Aorta (tissue), 5 donors: Measurements from ENCODE around the gene RIMS4. TPM values are rescaled to one million over a fixed set of nuclear protein-coding genes. Genes with fewer than 3 reads are reported as not detected.

ENCODE experiments used
- ATAC-seq: fragments of 200-7000 bp; cut with Tn5 transposase; one replicate; pipeline ENCODE4 v1.9.1; 2022; ENCODE audit warnings: moderate library complexity; ENCODE audit not compliant: low FRiP score
- DNase-seq, 2 donors: peaks; one replicate each; pipeline ENCODE4 v3.0.0-alpha.2; 2020
- H3K27ac ChIP-seq, 2 donors: one replicate each; pipeline ENCODE4 v1.5.1; 2013; ENCODE audit warnings: low read length in 2 of 2, mild to moderate bottlenecking in 2 of 2, moderate library complexity in 2 of 2, control low read depth in 1 of 2, inconsistent platforms in 1 of 2, low read depth in 1 of 2
- H3K27me3 ChIP-seq, 2 donors: one replicate each; pipeline ENCODE4 v1.6.1; 2013; ENCODE audit warnings: control low read depth in 1 of 2, low read length in 1 of 2, mild to moderate bottlenecking in 1 of 2, moderate library complexity in 1 of 2; ENCODE audit not compliant: insufficient read depth in 2 of 2, control insufficient read depth in 1 of 2
- H3K36me3 ChIP-seq, 2 donors: one replicate each; pipeline ENCODE4 v1.6.1; 2013; ENCODE audit warnings: control low read depth in 1 of 2, low read length in 1 of 2, mild to moderate bottlenecking in 1 of 2; ENCODE audit not compliant: insufficient read depth in 2 of 2, control insufficient read depth in 1 of 2
- H3K4me1 ChIP-seq, 2 donors: one replicate each; pipeline ENCODE4 v1.6.1; 2013; ENCODE audit warnings: low read length in 2 of 2, control low read depth in 1 of 2, mild to moderate bottlenecking in 1 of 2, moderate library complexity in 1 of 2; ENCODE audit not compliant: insufficient read depth in 2 of 2, control insufficient read depth in 1 of 2
- H3K4me3 ChIP-seq, 2 donors: one replicate each; pipeline ENCODE4 v1.5.1; 2013; ENCODE audit warnings: low read length in 2 of 2, control low read depth in 1 of 2, mild to moderate bottlenecking in 1 of 2
- H3K9me3 ChIP-seq: one replicate; pipeline ENCODE4 v1.6.1; 2013; ENCODE audit warnings: mild to moderate bottlenecking, low read length; ENCODE audit not compliant: control insufficient read depth
- WGBS, 2 donors: extraction: QIAGEN DNeasy Blood & Tissue Kit; methylation state at CpG; one replicate each; pipeline ENCODE4 v1.1.7; 2013; 5-methylcytosine and 5-hydroxymethylcytosine counted together
- intact Hi-C, 2 donors: fragments of 100-400 bp; cut with DNase I; formaldehyde crosslinking; loops; one replicate each; pipeline versions ENCODE4 v1.14.2 to v1.15.0; 2022
- polyA plus RNA-seq, 2 donors: library from polyadenylated mRNA; stranded (reverse); fragments of 200-250 nt; gene quantifications; one replicate each; pipeline ENCODE4 v1.2.3, GENCODE V29; 2013
- total RNA-seq, 2 donors: library from RNA; stranded (reverse); fragmentation: NEBNext Ultra II Directional; extraction: Animal tissue kit (Norgen Biotek cat#: 25700); gene quantifications; one replicate each; pipeline ENCODE4 v1.2.1, GENCODE V29; 2021
- donor health status: healthy with polysubstance abuse.
- donor health status: Bipolar disorder and iron deficiency.
- donor health status: DM: no; HTN: no; CAD: no.
- donor health status: DM: no; HTN: no; CAD: no.
- donor health status: DM: yes; HTN: yes; CAD: no.

The RIMS4 gene
- total and polyA plus RNA-seq, 4 donors, result 0.46 to 16.6 (median 2.5) TPM

- DNase-seq (no peak), ATAC-seq (no peak)
- intact Hi-C loops, result no loop called here
- Histone ChIP-seq H3K36me3 (no peaks in the 10 kb centered on the region), H3K4me3 (no peak overlapping the region), H3K4me1 (no peaks in the 10 kb centered on the region), H3K27me3 (no peaks in the 10 kb centered on the region), H3K27ac (no peak overlapping the region), H3K9me3 (no peaks in the 10 kb centered on the region)
- WGBS, 2 donors, result 76% methylated on average over 4 of the region's 4 CpGs
These were observed 38.1 kb upstream of the RIMS4 start for GRCh38 chr20:44848254-44849015.

DNA sequence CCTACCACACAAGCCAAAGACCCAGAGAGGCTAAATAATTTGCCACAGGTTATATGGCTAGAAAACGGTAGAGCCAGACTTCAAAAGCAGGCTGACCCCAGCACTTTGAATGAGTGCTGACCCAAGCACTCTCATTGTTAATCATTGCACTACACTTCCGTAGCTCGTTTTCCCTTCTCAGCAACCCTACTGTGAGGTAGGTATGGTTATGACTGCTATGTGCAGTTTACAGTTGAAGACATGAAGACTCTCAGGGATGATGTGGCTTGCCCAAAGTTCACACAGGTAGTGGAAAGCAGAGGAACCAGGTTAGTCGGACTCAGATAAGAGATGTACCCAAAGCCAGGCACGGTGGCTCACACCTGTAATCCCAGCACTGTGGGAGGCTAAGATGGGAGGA lies 33.5 kb upstream of the RIMS4 start:
- H3K27ac ChIP-seq, result no peak overlapping the region
- peaks cover 2% of the 10 kb centered on the region for H3K9me3 ChIP-seq
- ATAC-seq (no peak), DNase-seq (no peak)
- WGBS, 2 donors, result 75 to 77% methylated on average over 5 of the region's 5 CpGs
- H3K4me3 ChIP-seq, result no peak overlapping the region
- H3K36me3 ChIP-seq, result no peaks in the 10 kb centered on the region
- intact Hi-C loops, result no loop called here
- no peaks in the 10 kb centered on the region for H3K27me3 ChIP-seq
- no peaks in the 10 kb centered on the region for H3K4me1 ChIP-seq

- no peaks in the 10 kb centered on the region for H3K4me1 ChIP-seq
- no peak for DNase-seq
- H3K27ac ChIP-seq, result no peak overlapping the region
- no peaks in the 10 kb centered on the region for H3K27me3 ChIP-seq
- WGBS, 2 donors, result 71 to 79% methylated on average over 6 of the region's 6 CpGs
- ATAC-seq, result no peak
- intact Hi-C loops, result no loop called here
- no peak overlapping the region for H3K4me3 ChIP-seq
- no peaks in the 10 kb centered on the region for H3K36me3 ChIP-seq
- H3K9me3 ChIP-seq, result peaks cover 2% of the 10 kb centered on the region
These were observed 31.6 kb upstream of the RIMS4 start for GRCh38 chr20:44841955-44842354.

DNA sequence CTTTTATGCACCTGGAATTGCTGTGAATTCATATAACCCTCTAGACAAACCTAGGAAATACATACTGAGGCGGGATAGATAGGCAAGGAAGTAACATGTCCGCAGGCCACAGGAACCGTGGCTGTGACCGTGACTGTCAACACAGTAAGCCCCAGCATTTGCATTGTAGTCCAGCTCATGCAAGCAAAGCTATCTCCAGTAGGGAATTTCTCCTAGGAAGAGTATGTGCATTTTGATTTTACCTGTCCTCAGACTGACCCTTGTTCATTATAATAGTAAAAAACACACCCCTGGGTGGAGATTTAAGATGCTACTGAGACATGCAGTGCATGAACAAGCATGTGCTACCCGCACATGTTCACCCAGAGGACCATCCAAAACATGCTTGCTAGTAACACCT lies 30.5 kb upstream of the RIMS4 start:
- H3K27me3 ChIP-seq, result no peaks in the 10 kb centered on the region
- no peak overlapping the region for H3K4me3 ChIP-seq
- H3K27ac ChIP-seq, result no peak overlapping the region
- no peaks in the 10 kb centered on the region for H3K4me1 ChIP-seq
- no peaks in the 10 kb centered on the region for H3K36me3 ChIP-seq
- WGBS, 2 donors, result 83 to 85% methylated on average over 5 of the region's 5 CpGs
- peaks cover 2% of the 10 kb centered on the region for H3K9me3 ChIP-seq
- no peak for ATAC-seq
- intact Hi-C loops, result no loop called here
- DNase-seq, result no peak

GRCh38 chr20:44839481-44839880 lies 29.1 kb upstream of the RIMS4 start:
- ATAC-seq (no peak), DNase-seq (no peak)
- no peak overlapping the region for H3K27ac ChIP-seq
- H3K4me1 ChIP-seq, result no peaks in the 10 kb centered on the region
- peaks cover 0 to 2% of the 10 kb centered on the region in 2 donors for H3K27me3 ChIP-seq
- peaks cover 2% of the 10 kb centered on the region for H3K9me3 ChIP-seq
- H3K36me3 ChIP-seq, result no peaks in the 10 kb centered on the region
- intact Hi-C loops, result no loop called here
- no peak overlapping the region for H3K4me3 ChIP-seq
- 85 to 87% methylated on average over 5 of the region's 5 CpGs for WGBS, 2 donors

DNA sequence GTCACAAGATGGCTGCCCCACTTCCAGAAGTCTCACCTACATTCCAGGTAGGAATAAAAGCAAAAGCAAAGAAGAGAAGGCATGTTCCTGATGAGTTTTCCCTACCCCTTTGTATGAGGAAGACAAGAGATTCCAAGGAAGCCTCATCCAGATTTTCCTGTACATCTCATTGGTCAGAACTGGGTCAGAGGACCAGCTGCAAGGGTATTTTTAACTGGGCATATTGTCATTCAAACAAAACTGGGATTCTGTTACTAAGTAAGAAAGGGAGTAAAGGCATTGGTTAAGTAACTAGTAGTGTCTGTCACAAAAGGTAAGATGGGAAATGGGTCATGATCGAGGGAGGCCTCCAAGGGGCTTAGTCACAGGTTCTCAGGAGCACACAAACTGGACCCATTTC lies 28.2 kb upstream of the RIMS4 start:
- Histone ChIP-seq H3K4me1 (no peaks in the 10 kb centered on the region), H3K4me3 (no peak overlapping the region), H3K27me3 (peaks cover 0 to 2% of the 10 kb centered on the region in 2 donors), H3K9me3 (peaks cover 2% of the 10 kb centered on the region), H3K36me3 (no peaks in the 10 kb centered on the region), H3K27ac (no peak overlapping the region)
- ATAC-seq (no peak), DNase-seq (no peak)
- 92 to 100% methylated on average over 1 of the region's 1 CpG for WGBS, 2 donors
- intact Hi-C loops, result no loop called here

- 10 to 14% methylated on average over 3 of the region's 3 CpGs for WGBS, 2 donors
- H3K4me3 ChIP-seq, result no peak overlapping the region
- no peaks in the 10 kb centered on the region for H3K36me3 ChIP-seq
- H3K9me3 ChIP-seq, result peaks cover 2% of the 10 kb centered on the region
- H3K27ac ChIP-seq, result no peak overlapping the region
- intact Hi-C loops, result no loop called here
- peaks cover 0 to 2% of the 10 kb centered on the region in 2 donors for H3K27me3 ChIP-seq
- H3K4me1 ChIP-seq, result no peaks in the 10 kb centered on the region
- ATAC-seq (no peak), DNase-seq (no peak)
These were observed 27.6 kb upstream of the RIMS4 start for GRCh38 chr20:44837946-44838345.

GRCh38 chr20:44836601-44837120 lies 26.3 kb upstream of the RIMS4 start:
- Histone ChIP-seq H3K27me3 (peaks cover 0 to 2% of the 10 kb centered on the region in 2 donors), H3K9me3 (peaks cover 2% of the 10 kb centered on the region), H3K4me1 (peaks cover 0 to 2% of the 10 kb centered on the region in 2 donors), H3K27ac (no peak overlapping the region), H3K36me3 (no peaks in the 10 kb centered on the region), H3K4me3 (no peak overlapping the region)
- DNase-seq, result no peak
- intact Hi-C loops, result no loop called here
- 85 to 89% methylated on average over 12 of the region's 12 CpGs for WGBS, 2 donors
- ATAC-seq, result no peak

GRCh38 chr20:44835661-44836221 lies 25.4 kb upstream of the RIMS4 start:
- no peak for ATAC-seq
- no peak overlapping the region for H3K4me3 ChIP-seq
- no peaks in the 10 kb centered on the region for H3K36me3 ChIP-seq
- H3K9me3 ChIP-seq, result peaks cover 3% of the 10 kb centered on the region
- intact Hi-C loops, result no loop called here
- no peak overlapping the region for H3K27ac ChIP-seq
- 56 to 65% methylated on average over 7 of the region's 7 CpGs for WGBS, 2 donors
- no peak for DNase-seq
- peaks cover 0 to 2% of the 10 kb centered on the region in 2 donors for H3K4me1 ChIP-seq
- H3K27me3 ChIP-seq, result peaks cover 0 to 2% of the 10 kb centered on the region in 2 donors
